Memory B cell (primary cell): ENCODE measurements around the gene CTAGE15.
A peak's percentile ranks its signal among the peaks of the same experiment; 100 is the strongest.
"Not testable (repeated sequence)": the region's sequence is repeated elsewhere in the genome, so short reads cannot be mapped to it uniquely, and the experiment has no call there.

Source experiments
- ATAC-seq: fragments of 150-1000 bp; cut with Tn5 transposase; 2 replicates; pipeline ENCODE4 v1.10.0; 2021; ENCODE audit warnings: low read depth, mild to moderate bottlenecking, moderate library complexity
- DNase-seq, 2 donors: peaks; one replicate each; pipeline ENCODE4 v3.0.0; 2022; ENCODE audit warnings: low spot score in 2 of 2
- H3K27ac Mint-ChIP-seq: one replicate; pipeline ENCODE4 v1.8.0; 2022; ENCODE audit warnings: mild to moderate bottlenecking, moderate library complexity, mixed read lengths
- H3K27me3 Mint-ChIP-seq: one replicate; pipeline ENCODE4 v1.8.0; 2022; ENCODE audit warnings: mixed read lengths
- H3K36me3 Mint-ChIP-seq: one replicate; pipeline ENCODE4 v1.8.0; 2022; ENCODE audit warnings: mild to moderate bottlenecking, mixed read lengths
- H3K4me1 Mint-ChIP-seq: one replicate; pipeline ENCODE4 v1.8.0; 2022; ENCODE audit warnings: mixed read lengths
- H3K4me3 Mint-ChIP-seq: one replicate; pipeline ENCODE4 v1.8.0; 2022; ENCODE audit warnings: mild to moderate bottlenecking, moderate library complexity, mixed read lengths
- H3K9me3 Mint-ChIP-seq: one replicate; pipeline ENCODE4 v1.8.0; 2022; ENCODE audit warnings: mixed read lengths

CTAGE15 gene

GRCh38 chr7:143603549-143603948, 31.9 kb downstream of the CTAGE15 start:
- not testable (repeated sequence) for H3K9me3 Mint-ChIP-seq, DNase-seq, H3K36me3 Mint-ChIP-seq, H3K27me3 Mint-ChIP-seq, ATAC-seq, H3K4me3 Mint-ChIP-seq, H3K4me1 Mint-ChIP-seq, H3K27ac Mint-ChIP-seq

GRCh38 chr7:143606088-143606487, 34.5 kb downstream of the CTAGE15 start:
- not testable (repeated sequence) for H3K27ac Mint-ChIP-seq, H3K36me3 Mint-ChIP-seq, ATAC-seq, H3K9me3 Mint-ChIP-seq, DNase-seq, H3K4me1 Mint-ChIP-seq, H3K27me3 Mint-ChIP-seq, H3K4me3 Mint-ChIP-seq

GRCh38 chr7:143615545-143615944, 43.9 kb downstream of the CTAGE15 start:
- H3K27ac Mint-ChIP-seq, H3K4me3 Mint-ChIP-seq, H3K27me3 Mint-ChIP-seq, H3K4me1 Mint-ChIP-seq, ATAC-seq, H3K36me3 Mint-ChIP-seq, DNase-seq, H3K9me3 Mint-ChIP-seq: not testable (repeated sequence)

- not testable (repeated sequence) for H3K27ac Mint-ChIP-seq, H3K9me3 Mint-ChIP-seq, H3K27me3 Mint-ChIP-seq, H3K36me3 Mint-ChIP-seq, DNase-seq, ATAC-seq, H3K4me3 Mint-ChIP-seq, H3K4me1 Mint-ChIP-seq
These were observed 45.6 kb downstream of the CTAGE15 start for GRCh38 chr7:143617204-143617603.

- H3K4me1 Mint-ChIP-seq, DNase-seq, H3K4me3 Mint-ChIP-seq, H3K27me3 Mint-ChIP-seq, H3K9me3 Mint-ChIP-seq, H3K27ac Mint-ChIP-seq, H3K36me3 Mint-ChIP-seq: not testable (repeated sequence)
- ATAC-seq: peak; percentile 20
These were observed 48.5 kb downstream of the CTAGE15 start for GRCh38 chr7:143620058-143620457.

GRCh38 chr7:143620646-143621045, 49.0 kb downstream of the CTAGE15 start, which contains the start of gene TCAF2:
Gene TCAF2 (plus strand): TSS chr7:143620974.
- H3K36me3 Mint-ChIP-seq, H3K27me3 Mint-ChIP-seq, H3K9me3 Mint-ChIP-seq, H3K27ac Mint-ChIP-seq, H3K4me1 Mint-ChIP-seq: not testable (repeated sequence)
- H3K4me3 Mint-ChIP-seq: peak within 1 kb of the TSS; percentile 46
- DNase-seq (peak; percentile 55 to 62), ATAC-seq (peak; percentile 78)

GRCh38 chr7:143621175-143621574, 49.6 kb downstream of the CTAGE15 start:
- peak; percentile 30 for ATAC-seq
- H3K27ac Mint-ChIP-seq, H3K4me1 Mint-ChIP-seq, H3K4me3 Mint-ChIP-seq, H3K36me3 Mint-ChIP-seq, H3K9me3 Mint-ChIP-seq, DNase-seq, H3K27me3 Mint-ChIP-seq: not testable (repeated sequence)

- not testable (repeated sequence) for H3K27ac Mint-ChIP-seq, H3K4me3 Mint-ChIP-seq
- ATAC-seq: peak; percentile 59
These were observed 50.5 kb downstream of the CTAGE15 start for GRCh38 chr7:143622130-143622529.

More at GRCh38 chr7:143622130-143622529, 50.5 kb downstream of the CTAGE15 start:
- not testable (repeated sequence) for H3K4me1 Mint-ChIP-seq, H3K27me3 Mint-ChIP-seq, DNase-seq, H3K36me3 Mint-ChIP-seq, H3K9me3 Mint-ChIP-seq
